ENCODE measurements around the gene LAMB4.

- TF ChIP-seq POLR2A (IDR thresholded peaks at IDR 0.05) (no peak), CTCF (IDR thresholded peaks at IDR 0.05 in 8 of 11, conservative IDR thresholded peaks at IDR 0.05 in 3 of 11) (no peak), POLR2AphosphoS5 (IDR thresholded peaks at IDR 0.05) (no peak)
These were observed 6.1 kb upstream of the LAMB4 start for GRCh38 chr7:108136191-108136688.
